Common myeloid progenitor, CD34-positive (primary cell): ENCODE data around the gene SNED1.

Source experiments
- CTCF ChIA-PET: fragments of 350-600 bp; sonication (Branson Sonifier 250); formaldehyde crosslinking; loops from one replicate; lab custom pipeline; 2021; ENCODE audit warnings: antibody characterized with exemption; lab: Charles Lee
- POLR2A ChIA-PET: fragments of 350-600 bp; sonication (Branson Sonifier 250); formaldehyde crosslinking; loops from one replicate; lab custom pipeline; 2021; ENCODE audit warnings: antibody characterized with exemption; lab: Charles Lee
- DNase-seq, 3 donors: peaks; one replicate each; pipeline versions ENCODE4 v3.0.0 to v3.0.0-alpha.2; 2013
- H3K27ac ChIP-seq, 2 experiments: 1 replicate in 1 of 2; 2 replicates in 1 of 2; pipeline ENCODE4 v1.7.0; 2013; ENCODE audit warnings: inconsistent platforms in 2 of 2, low read length in 2 of 2, mild to moderate bottlenecking in 2 of 2, low read depth in 1 of 2, moderate library complexity in 1 of 2; ENCODE audit not compliant: severe bottlenecking in 2 of 2, insufficient read depth in 1 of 2, poor library complexity in 1 of 2
- H3K27me3 ChIP-seq, 5 experiments: replicated peaks in 2 of 5; 1 replicate in 3 of 5; 2 replicates in 2 of 5; pipeline versions ENCODE4 v1.6.1 to v1.7.0; 2013; ENCODE audit warnings: low read length in 4 of 5, mild to moderate bottlenecking in 2 of 5, moderate library complexity in 2 of 5, inconsistent platforms in 1 of 5; ENCODE audit not compliant: insufficient read depth in 5 of 5, control insufficient read depth in 4 of 5
- H3K36me3 ChIP-seq, 4 experiments: 1 replicate in 2 of 4; 2 replicates in 2 of 4; pipeline versions ENCODE4 v1.6.1 to v1.7.0; 2013; ENCODE audit warnings: low read length in 3 of 4, control low read depth in 1 of 4, mild to moderate bottlenecking in 1 of 4; ENCODE audit not compliant: control insufficient read depth in 4 of 4, insufficient read depth in 4 of 4
- H3K4me1 ChIP-seq, 4 experiments: 1 replicate in 3 of 4; 2 replicates in 1 of 4; pipeline versions ENCODE4 v1.6.1 to v1.7.1; 2013; ENCODE audit warnings: low read length in 3 of 4, mild to moderate bottlenecking in 3 of 4, control low read depth in 1 of 4, inconsistent platforms in 1 of 4, moderate library complexity in 1 of 4; ENCODE audit not compliant: control insufficient read depth in 4 of 4, insufficient read depth in 4 of 4; ENCODE audit errors: control extremely low read depth in 1 of 4
- H3K4me3 ChIP-seq, 7 experiments: 1 replicate in 4 of 7; 2 replicates in 3 of 7; pipeline versions ENCODE4 v1.5.1 to v1.7.0; 2013; ENCODE audit warnings: mild to moderate bottlenecking in 7 of 7, low read length in 6 of 7, moderate library complexity in 6 of 7, inconsistent platforms in 2 of 7, low read depth in 2 of 7, control low read depth in 1 of 7; ENCODE audit not compliant: insufficient read depth in 4 of 7, control insufficient read depth in 1 of 7; ENCODE audit errors: extremely low read depth in 1 of 7
- H3K9me3 ChIP-seq, 5 experiments: 1 replicate in 4 of 5; 2 replicates in 1 of 5; pipeline versions ENCODE4 v1.6.1 to v1.7.1; 2013; ENCODE audit warnings: low read length in 4 of 5, mild to moderate bottlenecking in 2 of 5, inconsistent platforms in 1 of 5, low read depth in 1 of 5, moderate library complexity in 1 of 5; ENCODE audit not compliant: control insufficient read depth in 4 of 5, insufficient read depth in 2 of 5; ENCODE audit errors: control extremely low read depth in 1 of 5
- WGBS: methylation state at CpG from one replicate; pipeline ENCODE4 v1.1.5; 2013; ENCODE audit not compliant: insufficient coverage; 5-methylcytosine and 5-hydroxymethylcytosine counted together

SNED1 gene

DNA sequence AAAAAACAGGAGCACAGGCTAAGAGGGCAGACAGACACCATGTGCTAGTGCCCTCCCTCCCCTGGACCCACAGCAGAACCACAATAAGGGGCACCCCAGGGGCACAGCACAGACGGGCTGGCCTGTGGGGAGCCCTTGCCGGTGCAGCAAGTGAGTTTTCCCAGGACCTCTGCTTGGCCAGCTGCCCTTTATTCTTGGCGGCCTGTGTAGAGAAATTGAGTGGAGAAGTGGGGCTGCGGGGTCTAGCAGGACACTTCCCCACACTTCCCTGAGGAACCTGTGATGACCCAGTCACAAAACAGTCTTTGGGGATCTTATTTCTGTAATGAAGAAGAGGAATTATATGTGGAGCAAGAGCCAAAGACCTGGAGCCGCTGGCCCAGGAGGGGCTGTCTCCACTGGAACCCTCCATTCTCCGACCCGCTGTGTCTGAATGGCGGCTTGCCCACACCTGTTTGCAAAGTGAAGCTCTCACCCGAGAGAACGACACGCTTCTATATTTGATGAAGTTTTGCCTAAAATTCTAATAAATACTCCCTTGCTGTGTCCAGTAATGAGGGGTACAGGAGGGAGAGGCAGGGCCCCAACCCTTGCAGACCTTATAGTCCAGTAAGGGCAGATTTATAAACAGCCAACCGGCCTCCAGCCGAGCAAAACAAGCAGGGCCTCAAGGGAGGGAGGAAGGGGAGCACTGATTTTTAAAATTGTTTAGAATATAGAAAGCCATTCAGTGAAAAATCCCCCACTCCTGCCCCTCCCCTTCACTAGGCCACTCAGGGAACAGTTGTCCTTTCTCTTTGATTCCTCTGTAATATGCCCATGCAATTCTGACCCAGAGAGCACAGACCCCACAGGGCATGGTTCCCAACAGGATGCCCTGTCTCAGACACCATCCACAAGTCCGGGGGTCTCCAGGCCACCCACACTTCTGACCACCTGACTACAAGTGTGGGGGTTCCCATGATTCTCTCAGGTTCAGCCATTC is 44.7 kb upstream of the SNED1 start:
- WGBS = 97% methylated on average over 6 of the region's 14 CpGs
- Histone ChIP-seq H3K4me3 (no peak overlapping the region), H3K9me3 (no peaks in the 10 kb centered on the region), H3K27ac (no peak overlapping the region), H3K4me1 (peaks cover 0 to 3% (median 0%) of the 10 kb centered on the region in 4 experiments), H3K27me3 (peaks cover 0 to 5% (median 0%) of the 10 kb centered on the region in 5 experiments), H3K36me3 (no peaks in the 10 kb centered on the region)
- ChIA-PET POLR2A (no interaction called here), CTCF (no interaction called here)
- DNase-seq = no peak

DNA sequence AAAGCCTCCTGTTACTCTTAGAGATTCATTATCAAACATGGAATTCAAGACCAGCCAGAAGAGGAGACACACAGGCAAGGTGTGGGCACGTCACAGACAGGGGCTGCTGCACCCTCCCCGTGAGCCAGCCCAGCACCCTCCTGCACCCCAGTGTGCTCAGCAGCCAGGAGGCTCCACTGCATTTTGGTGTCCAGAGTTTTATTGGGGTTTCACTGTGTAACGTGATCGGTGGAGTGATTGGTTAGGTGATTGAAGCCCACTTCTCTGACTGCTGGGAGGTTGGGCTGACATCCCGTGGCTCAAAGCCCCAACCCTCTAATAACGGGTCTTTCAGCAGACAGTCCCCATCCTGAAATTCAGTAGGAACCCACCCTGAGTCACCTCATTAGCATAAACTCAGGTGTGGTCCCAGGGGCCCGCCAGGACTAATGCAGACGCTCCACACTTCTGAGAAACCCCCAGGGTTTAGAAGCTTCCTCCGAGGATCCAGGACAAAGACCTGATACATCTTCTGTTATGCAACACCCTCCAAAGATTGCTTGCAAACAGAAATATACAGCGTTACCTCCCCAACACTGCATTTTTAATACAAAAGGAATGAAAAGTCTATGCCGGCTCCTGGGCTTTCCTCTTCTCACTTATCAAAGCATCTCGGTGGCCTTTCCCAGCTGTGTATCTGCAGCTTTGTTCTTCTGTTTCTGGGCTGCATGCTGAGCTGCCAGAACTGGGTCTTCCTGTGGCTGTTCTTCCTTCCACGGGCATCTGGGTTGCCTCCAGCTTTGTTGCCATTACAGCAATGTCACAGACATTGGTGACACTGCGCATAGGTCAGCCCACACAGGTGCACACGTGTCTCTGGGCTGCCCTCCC is 43.7 kb upstream of the SNED1 start:
- ChIA-PET CTCF (no interaction called here), POLR2A (no interaction called here)
- no peaks in the 10 kb centered on the region for H3K9me3 ChIP-seq
- H3K4me1 ChIP-seq = peaks cover 0 to 3% (median 0%) of the 10 kb centered on the region in 4 experiments
- DNase-seq = no peak
- 71% methylated on average over 15 of the region's 15 CpGs for WGBS
- H3K27me3 ChIP-seq = peaks cover 0 to 3% (median 0%) of the 10 kb centered on the region in 5 experiments
- H3K27ac ChIP-seq = no peak overlapping the region
- no peak overlapping the region for H3K4me3 ChIP-seq
- no peaks in the 10 kb centered on the region for H3K36me3 ChIP-seq

DNA sequence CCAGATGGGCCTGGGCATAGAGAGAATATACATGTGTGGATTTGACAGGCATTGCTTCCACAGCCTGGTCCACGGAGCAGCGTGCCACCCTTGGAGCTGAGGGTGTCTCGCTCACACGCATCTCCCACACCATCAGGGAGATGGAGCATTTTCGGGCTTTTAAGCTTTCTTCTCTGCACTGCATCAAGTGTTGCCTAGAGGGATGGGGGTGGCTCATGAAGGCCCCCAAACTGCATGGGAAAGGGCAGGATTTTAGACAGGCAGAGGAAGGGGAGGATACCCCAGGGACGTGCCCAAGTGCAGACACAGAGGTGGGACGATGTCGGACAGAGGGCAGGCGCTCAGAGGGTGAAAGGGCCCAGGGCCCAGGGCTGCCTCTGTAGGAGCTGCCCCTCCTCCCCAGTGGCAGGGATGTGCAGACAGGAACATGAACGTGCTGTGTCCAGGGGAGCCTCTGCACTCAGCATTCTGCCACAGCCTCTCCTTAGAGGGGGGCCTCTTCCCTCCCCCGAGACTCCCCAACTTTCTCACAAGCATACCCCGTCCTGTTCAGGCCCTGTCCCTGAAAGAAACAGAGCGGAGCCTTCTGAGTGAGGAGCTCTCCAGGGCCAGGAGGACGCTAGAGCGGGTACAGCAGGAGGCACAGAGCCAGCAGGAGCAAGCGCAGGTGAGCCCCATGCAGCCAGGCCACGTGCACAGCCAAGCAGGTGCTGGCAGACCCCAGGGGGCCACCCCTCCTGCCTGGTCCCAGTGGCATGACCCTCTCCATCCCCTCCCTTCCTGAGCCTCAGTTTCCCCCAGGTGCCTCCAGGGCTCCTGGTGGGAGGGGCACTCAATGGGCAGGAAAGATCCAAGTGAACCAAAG is 42.9 kb upstream of the SNED1 start:
- ChIA-PET POLR2A (interaction anchor here (0.9 kb wide), 1 partner anchor 25 kb away, joined by 3 read pairs; no protein-coding TSS in a partner anchor), CTCF (no interaction called here)
- DNase-seq = no peak
- WGBS = 95% methylated on average over 11 of the region's 17 CpGs
- no peaks in the 10 kb centered on the region for H3K9me3 ChIP-seq
- peaks cover 0 to 7% (median 2%) of the 10 kb centered on the region in 4 experiments for H3K4me1 ChIP-seq
- no peaks in the 10 kb centered on the region for H3K36me3 ChIP-seq
- H3K4me3 ChIP-seq = no peak overlapping the region
- no peak overlapping the region for H3K27ac ChIP-seq
- peaks cover 0 to 3% (median 0%) of the 10 kb centered on the region in 5 experiments for H3K27me3 ChIP-seq

DNA sequence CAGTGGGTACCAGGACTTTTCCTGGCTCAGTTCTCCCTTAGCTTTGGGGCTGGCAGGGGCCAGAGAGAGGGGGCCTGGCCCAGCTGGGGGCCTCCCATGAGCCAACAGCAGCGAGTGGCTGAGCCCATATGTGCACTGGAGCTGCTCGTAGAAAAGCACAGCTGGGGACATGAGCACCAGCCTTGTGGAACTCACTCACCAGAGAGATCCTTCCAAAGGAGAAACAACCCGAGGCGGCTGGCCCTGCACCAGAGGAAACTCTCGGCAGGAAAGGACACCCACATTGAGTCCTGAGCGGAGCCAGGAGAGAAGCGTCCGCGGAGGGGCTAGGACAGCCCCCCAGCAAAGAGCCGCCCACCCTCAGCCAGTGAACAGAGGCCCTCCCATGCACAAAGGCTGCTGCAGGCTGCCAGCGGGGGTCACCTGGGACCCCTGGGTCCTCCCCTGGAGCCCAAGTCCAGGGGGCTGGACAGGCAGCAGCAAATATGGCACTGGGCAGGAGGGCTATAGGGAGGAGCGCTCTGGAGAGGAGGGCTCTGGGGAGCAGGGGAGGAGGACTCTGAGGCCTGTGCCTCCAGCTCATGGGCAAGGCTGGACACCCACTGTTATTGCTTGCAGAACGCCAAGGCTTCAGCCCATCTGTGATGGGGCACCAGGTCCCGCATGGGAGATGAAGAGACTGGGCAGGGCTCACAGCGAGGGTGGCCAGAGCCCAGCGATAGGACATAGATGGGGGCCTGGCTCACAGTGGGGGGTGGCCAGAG is 42.1 kb upstream of the SNED1 start:
- POLR2A ChIA-PET = interaction anchor here (0.5 to 0.9 kb wide), 2 partner anchors 26 to 155 kb away, joined by 3 read pairs; no protein-coding TSS in a partner anchor
- H3K4me3 ChIP-seq = no peak overlapping the region
- H3K9me3 ChIP-seq = no peaks in the 10 kb centered on the region
- CTCF ChIA-PET = no interaction called here
- peaks cover 0 to 14% (median 6%) of the 10 kb centered on the region in 4 experiments for H3K4me1 ChIP-seq
- H3K36me3 ChIP-seq = no peaks in the 10 kb centered on the region
- H3K27me3 ChIP-seq = peaks cover 0 to 3% (median 0%) of the 10 kb centered on the region in 5 experiments
- H3K27ac ChIP-seq = no peak overlapping the region
- no peak for DNase-seq
- 94% methylated on average over 15 of the region's 16 CpGs for WGBS

DNA sequence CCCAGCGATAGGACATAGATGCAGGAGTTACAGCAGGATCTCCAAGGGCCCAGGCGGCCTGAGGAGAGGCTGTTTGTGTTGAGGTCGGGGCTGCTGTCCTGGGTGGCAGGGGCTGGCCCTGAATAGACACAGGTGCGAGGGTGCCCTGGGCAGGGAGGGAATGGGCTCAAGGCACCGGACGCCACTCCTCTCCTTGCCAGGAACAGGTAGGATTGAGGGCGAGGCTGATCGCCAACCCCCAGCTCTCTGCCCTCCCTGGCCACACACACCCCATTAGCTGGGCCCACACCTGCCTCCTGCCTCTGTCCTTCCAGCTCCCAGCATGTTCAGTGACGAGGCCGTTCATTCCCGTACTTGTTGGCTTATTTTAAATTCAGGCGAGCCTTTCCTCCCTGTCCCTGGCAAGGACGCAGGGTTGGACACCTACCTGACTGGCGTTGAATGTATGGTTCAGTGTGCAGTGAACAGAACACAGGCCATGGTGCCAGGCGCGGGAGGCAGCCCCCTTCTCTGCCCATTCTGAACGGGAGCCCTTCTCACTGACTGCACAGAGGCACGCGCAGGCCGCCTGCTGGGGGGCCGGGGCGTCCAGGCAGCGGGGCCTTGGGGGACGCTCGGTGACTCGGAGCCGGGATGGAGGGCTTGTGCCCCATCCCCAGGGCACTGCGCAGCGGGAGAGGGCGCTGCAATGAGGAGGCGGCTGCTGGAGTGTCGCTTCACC is 41.3 kb upstream of the SNED1 start:
- H3K27ac ChIP-seq = no peak overlapping the region
- no peak overlapping the region for H3K4me3 ChIP-seq
- 97% methylated on average over 30 of the region's 32 CpGs for WGBS
- CTCF ChIA-PET = interaction anchor here (1.2 kb wide), 1 partner anchor 27 kb away, joined by 3 read pairs; no protein-coding TSS in a partner anchor
- DNase-seq = no peak
- POLR2A ChIA-PET = interaction anchor here (0.5 kb wide), 1 partner anchor 154 kb away, joined by 3 read pairs; no protein-coding TSS in a partner anchor
- no peaks in the 10 kb centered on the region for H3K9me3 ChIP-seq
- no peaks in the 10 kb centered on the region for H3K36me3 ChIP-seq
- peaks cover 0 to 3% (median 0%) of the 10 kb centered on the region in 5 experiments for H3K27me3 ChIP-seq
- H3K4me1 ChIP-seq = peaks cover 0 to 15% (median 6%) of the 10 kb centered on the region in 4 experiments
